K562 (cell line): ENCODE data around the gene CMTM4. TPM values are rescaled to one million over a fixed set of nuclear protein-coding genes. Genes with fewer than 3 reads are reported as not detected.

Experiments
- DMBX1 ChIP-seq: fragments of 250-450 bp; sonication (Bioruptor Pico); IDR thresholded peaks from 2 replicates; pipeline ENCODE4 v1.8.0; 2022; ENCODE audit warnings: inconsistent platforms, mild to moderate bottlenecking, moderate library complexity, borderline replicate concordance
- DPF2 ChIP-seq: fragments of 450-650 bp; IDR thresholded peaks from 2 replicates; pipeline ENCODE4 v1.6.1; 2016
- FOXA1 ChIP-seq: fragments of 450-650 bp; IDR thresholded peaks from 2 replicates; pipeline ENCODE4 v1.6.1; 2016; ENCODE audit warnings: mild to moderate bottlenecking, borderline replicate concordance
- HLTF ChIP-seq: fragments of 450-650 bp; IDR thresholded peaks from 2 replicates; pipeline ENCODE4 v1.6.1; 2016
- JUN ChIP-seq, 2 experiments: sonication (generic) in 1 of 2; formaldehyde crosslinking in 1 of 2; IDR thresholded peaks; 2 replicates each; pipeline versions ENCODE4 v1.6.1 to v1.8.0; 2012 to 2022; ENCODE audit warnings: borderline replicate concordance in 2 of 2, mild to moderate bottlenecking in 2 of 2, improper control_type of control experiment in 1 of 2, low read depth in 1 of 2, low read length in 1 of 2, missing genetic modification reagents in 1 of 2
- KAT7 ChIP-seq: sonication (generic); formaldehyde crosslinking; IDR thresholded peaks from 2 replicates; pipeline ENCODE4 v1.8.0; 2022; ENCODE audit warnings: missing genetic modification reagents, mild to moderate bottlenecking, borderline replicate concordance
- MTA3 ChIP-seq: fragments of 450-650 bp; formaldehyde crosslinking; IDR thresholded peaks from 2 replicates; pipeline ENCODE4 v1.6.1; 2017; ENCODE audit warnings: mild to moderate bottlenecking, borderline replicate concordance
- MYC ChIP-seq, 2 experiments: fragments of 250-450 bp in 1 of 2; sonication (Bioruptor Pico) in 1 of 2; IDR thresholded peaks; 2 replicates each; pipeline versions ENCODE4 v1.5.1 to v1.6.1; 2012 to 2021; ENCODE audit warnings: low read depth in 2 of 2, borderline replicate concordance in 1 of 2, improper control_type of control experiment in 1 of 2, low read length in 1 of 2, mild to moderate bottlenecking in 1 of 2, moderate library complexity in 1 of 2
- SMAD3 ChIP-seq: fragments of 450-650 bp; formaldehyde crosslinking; conservative IDR thresholded peaks from 2 replicates; pipeline ENCODE4 v1.4.0; 2020; ENCODE audit warnings: mild to moderate bottlenecking
- SMARCE1 ChIP-seq: fragments of 450-650 bp; IDR thresholded peaks from 2 replicates; pipeline ENCODE4 v1.7.1; 2016; ENCODE audit warnings: mild to moderate bottlenecking
- SPI1 ChIP-seq: IDR thresholded peaks from 2 replicates; pipeline ENCODE4 v1.6.1; 2011; ENCODE audit warnings: low read depth, low read length, control low read depth, borderline replicate concordance
- TAF7 ChIP-seq: fragments of 450-650 bp; IDR thresholded peaks from 2 replicates; pipeline ENCODE4 v1.6.1; 2016; ENCODE audit warnings: missing genetic modification characterization, missing compliant biosample characterization
- TOE1 ChIP-seq, 2 experiments: fragments of 450-650 bp in 1 of 2; sonication (generic) in 1 of 2; formaldehyde crosslinking in 1 of 2; IDR thresholded peaks; 2 replicates each; pipeline versions ENCODE4 v1.7.1 to v1.8.0; 2016 to 2022; ENCODE audit warnings: borderline replicate concordance in 2 of 2, mild to moderate bottlenecking in 2 of 2, antibody characterized with exemption in 1 of 2, inconsistent platforms in 1 of 2, low read depth in 1 of 2, missing genetic modification reagents in 1 of 2, moderate library complexity in 1 of 2
- ZFP36 ChIP-seq: fragments of 150-350 bp; IDR thresholded peaks from 2 replicates; pipeline ENCODE4 v1.6.1; 2018; ENCODE audit warnings: low read length, low read depth; ENCODE audit not compliant: partially characterized antibody
- polyA plus RNA-seq, 8 experiments: library from polyadenylated mRNA; depleted of rRNA in 4 of 8; stranded (reverse) in 5 of 8; unstranded in 3 of 8; fragments of >200 nt; fragmentation: Nextera tagmentation in 2 of 8; fragmentation: Illumina TruSeq in 1 of 8; extraction: Ambion mirVana in 2 of 8; extraction: Trizol in 1 of 8; gene quantifications; 2 replicates each; pipeline versions ENCODE4 v1.2.1 to v1.2.3, GENCODE V29; 2011 to 2014; ENCODE audit warnings: inconsistent platforms in 1 of 8, missing spikeins in 1 of 8
- total RNA-seq, 7 experiments: library from RNA; depleted of rRNA in 6 of 7; stranded (reverse); fragments of >200 nt in 6 of 7; fragmentation: Illumina TruSeq in 2 of 7; extraction: Trizol in 2 of 7; gene quantifications; 2 replicates each; pipeline versions ENCODE4 v1.2.1 to v1.2.3, GENCODE V29; 2011 to 2021; ENCODE audit warnings: low replicate concordance in 1 of 7
- TF ChIP-seq, protein P1 (sequence below): sonication (generic); formaldehyde crosslinking; IDR thresholded peaks from 2 replicates; pipeline ENCODE4 v1.8.0; 2022; ENCODE audit warnings: missing genetic modification reagents, mild to moderate bottlenecking, moderate library complexity, borderline replicate concordance
- TF ChIP-seq, protein P2 (sequence below): IDR thresholded peaks from 2 replicates; pipeline ENCODE4 v1.6.1; 2012; ENCODE audit warnings: low read depth, low read length, improper control_type of control experiment, borderline replicate concordance
- TF ChIP-seq, protein P3 (sequence below): fragments of 200-800 bp; sonication (Bioruptor generic); IDR thresholded peaks from 2 replicates; pipeline ENCODE4 v1.6.1; 2016; ENCODE audit warnings: missing genetic modification characterization, missing compliant biosample characterization

CMTM4 gene
- total and polyA plus RNA-seq, 9 of the 15 experiments (the other 6 are each of a cell fraction or from before 2014, with no cell fraction given) = 2.0 to 21.3 (median 12.5) TPM

GRCh38 chr16:66569827-66570405 lies 126.6 kb downstream of the CMTM4 start (continued):
- TF ChIP-seq SMAD3 (CRISPR knock-in tag) (no peak), KAT7 (CRISPR knock-in tag) (no peak), FOXA1 (no peak), MTA3 (no peak), JUN (IDR thresholded peaks at IDR 0.05; ENCODE audit: borderline replicate concordance, low read depth, low read length) (peak; percentile 60; the same call in 1 of the 2 replicates), JUN (CRISPR knock-in tag; IDR thresholded peaks at IDR 0.05; ENCODE audit: borderline replicate concordance) (no peak), HLTF (no peak), TOE1 (IDR thresholded peaks at IDR 0.05; ENCODE audit: borderline replicate concordance) (no peak), TOE1 (CRISPR knock-in tag; IDR thresholded peaks at IDR 0.05; ENCODE audit: borderline replicate concordance, low read depth) (no peak), DPF2 (peak; percentile 52; the same call in 1 of the 2 replicates), SPI1 (no peak), SMARCE1 (0 out of 2 replicates have a peak, but pooled peaks have one; percentile 50), MYC (IDR thresholded peaks at IDR 0.05; ENCODE audit: low read depth, low read length) (no peak), MYC (CRISPR knock-in tag; IDR thresholded peaks at IDR 0.05; ENCODE audit: borderline replicate concordance, low read depth) (no peak), DMBX1 (CRISPR knock-in tag) (no peak), ZFP36 (no peak), TAF7 (tag) (no peak)
- TF ChIP-seq, protein P1, sequence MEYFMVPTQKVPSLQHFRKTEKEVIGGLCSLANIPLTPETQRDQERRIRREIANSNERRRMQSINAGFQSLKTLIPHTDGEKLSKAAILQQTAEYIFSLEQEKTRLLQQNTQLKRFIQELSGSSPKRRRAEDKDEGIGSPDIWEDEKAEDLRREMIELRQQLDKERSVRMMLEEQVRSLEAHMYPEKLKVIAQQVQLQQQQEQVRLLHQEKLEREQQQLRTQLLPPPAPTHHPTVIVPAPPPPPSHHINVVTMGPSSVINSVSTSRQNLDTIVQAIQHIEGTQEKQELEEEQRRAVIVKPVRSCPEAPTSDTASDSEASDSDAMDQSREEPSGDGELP (CRISPR knock-in tag) = no peak
- TF ChIP-seq, protein P2, sequence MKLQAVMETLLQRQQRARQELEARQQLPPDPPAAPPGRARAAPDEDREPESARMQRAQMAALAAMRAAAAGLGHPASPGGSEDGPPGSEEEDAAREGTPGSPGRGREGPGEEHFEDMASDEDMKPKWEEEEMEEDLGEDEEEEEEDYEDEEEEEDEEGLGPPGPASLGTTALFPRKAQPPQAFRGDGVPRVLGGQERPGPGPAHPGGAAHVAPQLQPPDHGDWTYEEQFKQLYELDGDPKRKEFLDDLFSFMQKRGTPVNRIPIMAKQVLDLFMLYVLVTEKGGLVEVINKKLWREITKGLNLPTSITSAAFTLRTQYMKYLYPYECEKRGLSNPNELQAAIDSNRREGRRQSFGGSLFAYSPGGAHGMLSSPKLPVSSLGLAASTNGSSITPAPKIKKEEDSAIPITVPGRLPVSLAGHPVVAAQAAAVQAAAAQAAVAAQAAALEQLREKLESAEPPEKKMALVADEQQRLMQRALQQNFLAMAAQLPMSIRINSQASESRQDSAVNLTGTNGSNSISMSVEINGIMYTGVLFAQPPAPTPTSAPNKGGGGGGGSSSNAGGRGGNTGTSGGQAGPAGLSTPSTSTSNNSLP = 0 out of 2 replicates have a peak, but pooled peaks have one; percentile 33
- TF ChIP-seq, protein P3, sequence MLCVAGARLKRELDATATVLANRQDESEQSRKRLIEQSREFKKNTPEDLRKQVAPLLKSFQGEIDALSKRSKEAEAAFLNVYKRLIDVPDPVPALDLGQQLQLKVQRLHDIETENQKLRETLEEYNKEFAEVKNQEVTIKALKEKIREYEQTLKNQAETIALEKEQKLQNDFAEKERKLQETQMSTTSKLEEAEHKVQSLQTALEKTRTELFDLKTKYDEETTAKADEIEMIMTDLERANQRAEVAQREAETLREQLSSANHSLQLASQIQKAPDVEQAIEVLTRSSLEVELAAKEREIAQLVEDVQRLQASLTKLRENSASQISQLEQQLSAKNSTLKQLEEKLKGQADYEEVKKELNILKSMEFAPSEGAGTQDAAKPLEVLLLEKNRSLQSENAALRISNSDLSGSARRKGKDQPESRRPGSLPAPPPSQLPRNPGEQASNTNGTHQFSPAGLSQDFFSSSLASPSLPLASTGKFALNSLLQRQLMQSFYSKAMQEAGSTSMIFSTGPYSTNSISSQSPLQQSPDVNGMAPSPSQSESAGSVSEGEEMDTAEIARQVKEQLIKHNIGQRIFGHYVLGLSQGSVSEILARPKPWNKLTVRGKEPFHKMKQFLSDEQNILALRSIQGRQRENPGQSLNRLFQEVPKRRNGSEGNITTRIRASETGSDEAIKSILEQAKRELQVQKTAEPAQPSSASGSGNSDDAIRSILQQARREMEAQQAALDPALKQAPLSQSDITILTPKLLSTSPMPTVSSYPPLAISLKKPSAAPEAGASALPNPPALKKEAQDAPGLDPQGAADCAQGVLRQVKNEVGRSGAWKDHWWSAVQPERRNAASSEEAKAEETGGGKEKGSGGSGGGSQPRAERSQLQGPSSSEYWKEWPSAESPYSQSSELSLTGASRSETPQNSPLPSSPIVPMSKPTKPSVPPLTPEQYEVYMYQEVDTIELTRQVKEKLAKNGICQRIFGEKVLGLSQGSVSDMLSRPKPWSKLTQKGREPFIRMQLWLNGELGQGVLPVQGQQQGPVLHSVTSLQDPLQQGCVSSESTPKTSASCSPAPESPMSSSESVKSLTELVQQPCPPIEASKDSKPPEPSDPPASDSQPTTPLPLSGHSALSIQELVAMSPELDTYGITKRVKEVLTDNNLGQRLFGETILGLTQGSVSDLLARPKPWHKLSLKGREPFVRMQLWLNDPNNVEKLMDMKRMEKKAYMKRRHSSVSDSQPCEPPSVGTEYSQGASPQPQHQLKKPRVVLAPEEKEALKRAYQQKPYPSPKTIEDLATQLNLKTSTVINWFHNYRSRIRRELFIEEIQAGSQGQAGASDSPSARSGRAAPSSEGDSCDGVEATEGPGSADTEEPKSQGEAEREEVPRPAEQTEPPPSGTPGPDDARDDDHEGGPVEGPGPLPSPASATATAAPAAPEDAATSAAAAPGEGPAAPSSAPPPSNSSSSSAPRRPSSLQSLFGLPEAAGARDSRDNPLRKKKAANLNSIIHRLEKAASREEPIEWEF (CRISPR knock-in tag) = no peak
- TF ChIP-seq, all 486 proteins: peak for 14
